Measurements from ENCODE around the gene FOXK2.

FOXK2 gene

DNA sequence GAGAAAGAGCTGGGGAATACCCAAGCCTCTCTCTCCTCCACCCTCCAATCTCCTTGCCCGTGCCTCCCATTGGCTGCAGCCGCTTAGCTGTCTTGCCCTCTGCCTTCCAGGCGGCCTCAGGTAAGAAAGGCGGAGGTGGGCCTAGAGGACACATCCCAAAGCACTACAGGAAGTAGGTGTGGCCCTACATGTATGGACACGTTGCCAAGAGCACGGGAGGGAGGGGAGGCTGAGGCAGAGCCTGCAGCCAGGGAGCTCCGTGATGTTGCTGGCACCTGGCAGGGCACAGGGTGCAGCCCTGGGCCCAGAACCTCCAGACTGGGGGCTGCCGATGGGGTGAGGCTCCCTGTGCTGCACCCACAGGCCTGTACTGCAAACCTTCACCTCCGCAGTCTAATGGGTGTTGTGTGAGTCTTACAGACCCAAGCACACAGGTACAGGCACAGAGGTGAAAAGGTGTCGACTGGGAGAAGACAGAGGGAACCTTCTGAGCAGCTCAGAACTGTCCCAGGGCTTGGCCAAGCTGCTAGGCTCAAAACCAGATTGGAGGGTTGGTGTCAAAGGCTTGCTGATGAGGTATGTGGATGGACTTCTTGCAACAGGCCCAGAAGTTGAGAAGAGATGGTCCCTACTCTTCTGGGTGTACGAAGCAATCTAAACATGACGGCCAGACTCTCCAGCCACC lies 23.5 kb upstream of the FOXK2 start:
- Histone ChIP-seq H3K4me1 (ENCODE audit: control insufficient read depth in 2 of 2, insufficient read depth in 1 of 2, low read depth in 1 of 2, low read length in 2 of 2) (peaks cover 0 to 10% of the 10 kb centered on the region in 2 donors), H3K4me3 (ENCODE audit: low read length in 2 of 2) (peak overlapping the region in 1 of 2 donors; percentile 56)
- WGBS, 2 donors (ENCODE audit: extremely low coverage in 2 of 2, insufficient read length in 2 of 2, insufficient replicate concordance in 1 of 2): no CpG with 5 or more reads among the region's 12 CpGs

DNA sequence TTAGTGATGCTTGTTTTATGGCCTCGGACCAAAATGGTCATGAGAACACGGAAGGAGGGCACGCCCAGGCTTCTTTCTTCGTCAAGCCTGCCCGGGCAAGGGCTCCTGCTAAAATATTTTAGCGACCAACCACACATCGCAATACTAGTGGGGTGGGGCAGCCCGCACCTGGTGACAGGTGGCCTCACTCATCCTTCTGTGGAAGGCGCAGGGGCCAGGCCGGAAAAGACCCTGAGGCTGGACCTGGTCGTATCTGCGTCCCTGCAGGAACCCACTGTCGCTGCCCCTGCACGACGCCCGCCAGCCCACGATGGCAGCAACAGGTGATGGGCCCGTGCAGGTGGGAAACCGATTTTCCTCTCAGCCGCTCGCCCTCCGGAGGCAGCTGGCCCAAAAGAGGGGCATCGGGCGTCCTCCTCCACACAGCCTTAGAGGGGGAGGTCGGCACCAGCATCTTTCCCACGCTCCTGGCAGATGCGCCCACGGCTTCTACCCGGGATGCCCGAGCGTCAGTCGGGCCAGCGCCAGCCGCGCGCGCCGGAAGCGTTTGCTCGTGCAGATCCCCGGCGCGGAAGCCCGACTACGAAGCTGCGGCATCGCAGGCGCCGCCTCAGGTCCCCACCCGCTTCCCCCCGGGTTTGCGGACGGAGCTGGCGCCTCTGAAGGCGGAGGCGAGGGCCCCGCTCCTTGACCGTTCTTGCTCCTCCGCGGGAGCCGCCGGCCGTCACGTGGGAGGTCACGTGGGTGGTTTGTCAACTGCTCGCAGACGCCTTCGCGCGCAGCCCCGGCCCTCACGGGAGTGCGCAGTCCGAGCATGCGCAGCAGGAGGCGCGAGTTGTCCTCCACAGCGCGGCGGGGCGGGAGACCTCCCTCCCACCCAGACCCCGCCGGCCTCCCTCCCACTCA lies 22.8 kb upstream of the FOXK2 start:
- peak overlapping the region; percentile 94 for H2AFZ ChIP-seq (ENCODE audit: low read length)
- H3K4me3 ChIP-seq (ENCODE audit: low read length in 2 of 2): peak overlapping the region; percentile 56 to 84
- H3K9me3 ChIP-seq (replicated peaks in 1 of 2; ENCODE audit: control insufficient read depth in 2 of 2, insufficient read depth in 1 of 2, low read depth in 1 of 2, low read length in 2 of 2): no peaks in the 10 kb centered on the region
- peaks cover 0 to 10% of the 10 kb centered on the region in 2 donors for H3K4me1 ChIP-seq (ENCODE audit: control insufficient read depth in 2 of 2, insufficient read depth in 1 of 2, low read depth in 1 of 2, low read length in 2 of 2)
- H3K23ac ChIP-seq (ENCODE audit: low read depth, low read length, poor library complexity): peak overlapping the region; percentile 76
- H2BK12ac ChIP-seq (ENCODE audit: low read length): no peak overlapping the region
- H3K14ac ChIP-seq (ENCODE audit: low read length): no peak overlapping the region
- peak overlapping the region; percentile 1 for H2AK5ac ChIP-seq (ENCODE audit: low read depth, low read length)
- no peak overlapping the region for H3K4ac ChIP-seq (ENCODE audit: low read length)
- peaks cover 0 to 8% (median 0%) of the 10 kb centered on the region in 3 experiments for H3K27me3 ChIP-seq (ENCODE audit: control insufficient read depth in 3 of 3, insufficient read depth in 3 of 3, low read depth in 1 of 3, low read length in 3 of 3)
- WGBS, 2 donors (ENCODE audit: extremely low coverage in 2 of 2, insufficient read length in 2 of 2, insufficient replicate concordance in 1 of 2): no CpG with 5 or more reads among the region's 83 CpGs
- no peak overlapping the region for H2BK120ac ChIP-seq (ENCODE audit: low read depth, low read length)
- H4K91ac ChIP-seq (ENCODE audit: low read depth, low read length, poor library complexity): no peak overlapping the region
- H3K18ac ChIP-seq (ENCODE audit: low read length): peak overlapping the region; percentile 6
- no peak overlapping the region for H2BK15ac ChIP-seq (ENCODE audit: low read length)
- H3K36me3 ChIP-seq (replicated peaks in 1 of 2; ENCODE audit: control insufficient read depth in 2 of 2, insufficient read depth in 2 of 2, low read length in 2 of 2): no peaks in the 10 kb centered on the region
- peak overlapping the region; percentile 39 for H2BK5ac ChIP-seq (ENCODE audit: low read length)
- no peak overlapping the region for H3K27ac ChIP-seq (replicated peaks; ENCODE audit: low read length)
- H3K79me1 ChIP-seq (ENCODE audit: low read depth, low read length): no peaks in the 10 kb centered on the region
- H3K4me2 ChIP-seq (ENCODE audit: insufficient read depth, low read length, poor library complexity, severe bottlenecking): peak overlapping the region; percentile 96
- no peak overlapping the region for H4K8ac ChIP-seq (ENCODE audit: low read depth, low read length)
- H3K9ac ChIP-seq (ENCODE audit: low read depth, low read length, poor library complexity): peak overlapping the region; percentile 96
- DNase-seq (ENCODE audit: low spot score): peak; percentile 87

More for the DNA sequence above, 23.5 kb upstream of the FOXK2 start:
- no peak for DNase-seq (ENCODE audit: low spot score)
- H4K8ac ChIP-seq (ENCODE audit: low read depth, low read length): peak overlapping the region; percentile 26
- peak overlapping the region; percentile 21 for H2AFZ ChIP-seq (ENCODE audit: low read length)
- peaks cover 0 to 8% (median 0%) of the 10 kb centered on the region in 3 experiments for H3K27me3 ChIP-seq (ENCODE audit: control insufficient read depth in 3 of 3, insufficient read depth in 3 of 3, low read depth in 1 of 3, low read length in 3 of 3)
- no peak overlapping the region for H3K27ac ChIP-seq (replicated peaks; ENCODE audit: low read length)
- H2BK5ac ChIP-seq (ENCODE audit: low read length): peak overlapping the region; percentile 39
- H3K18ac ChIP-seq (ENCODE audit: low read length): peak overlapping the region; percentile 13
- H4K91ac ChIP-seq (ENCODE audit: low read depth, low read length, poor library complexity): peak overlapping the region; percentile 25
- H3K4ac ChIP-seq (ENCODE audit: low read length): no peak overlapping the region
- peak overlapping the region; percentile 77 for H2BK15ac ChIP-seq (ENCODE audit: low read length)
- H3K4me2 ChIP-seq (ENCODE audit: insufficient read depth, low read length, poor library complexity, severe bottlenecking): peak overlapping the region; percentile 96
- H3K79me1 ChIP-seq (ENCODE audit: low read depth, low read length): no peaks in the 10 kb centered on the region
- no peak overlapping the region for H2BK120ac ChIP-seq (ENCODE audit: low read depth, low read length)
- H3K23ac ChIP-seq (ENCODE audit: low read depth, low read length, poor library complexity): peak overlapping the region; percentile 40
- peak overlapping the region; percentile 93 for H2AK5ac ChIP-seq (ENCODE audit: low read depth, low read length)
- no peak overlapping the region for H3K9ac ChIP-seq (ENCODE audit: low read depth, low read length, poor library complexity)
- H3K14ac ChIP-seq (ENCODE audit: low read length): no peak overlapping the region
- no peaks in the 10 kb centered on the region for H3K9me3 ChIP-seq (replicated peaks in 1 of 2; ENCODE audit: control insufficient read depth in 2 of 2, insufficient read depth in 1 of 2, low read depth in 1 of 2, low read length in 2 of 2)
- H2BK12ac ChIP-seq (ENCODE audit: low read length): no peak overlapping the region
- H3K36me3 ChIP-seq (replicated peaks in 1 of 2; ENCODE audit: control insufficient read depth in 2 of 2, insufficient read depth in 2 of 2, low read length in 2 of 2): no peaks in the 10 kb centered on the region

DNA sequence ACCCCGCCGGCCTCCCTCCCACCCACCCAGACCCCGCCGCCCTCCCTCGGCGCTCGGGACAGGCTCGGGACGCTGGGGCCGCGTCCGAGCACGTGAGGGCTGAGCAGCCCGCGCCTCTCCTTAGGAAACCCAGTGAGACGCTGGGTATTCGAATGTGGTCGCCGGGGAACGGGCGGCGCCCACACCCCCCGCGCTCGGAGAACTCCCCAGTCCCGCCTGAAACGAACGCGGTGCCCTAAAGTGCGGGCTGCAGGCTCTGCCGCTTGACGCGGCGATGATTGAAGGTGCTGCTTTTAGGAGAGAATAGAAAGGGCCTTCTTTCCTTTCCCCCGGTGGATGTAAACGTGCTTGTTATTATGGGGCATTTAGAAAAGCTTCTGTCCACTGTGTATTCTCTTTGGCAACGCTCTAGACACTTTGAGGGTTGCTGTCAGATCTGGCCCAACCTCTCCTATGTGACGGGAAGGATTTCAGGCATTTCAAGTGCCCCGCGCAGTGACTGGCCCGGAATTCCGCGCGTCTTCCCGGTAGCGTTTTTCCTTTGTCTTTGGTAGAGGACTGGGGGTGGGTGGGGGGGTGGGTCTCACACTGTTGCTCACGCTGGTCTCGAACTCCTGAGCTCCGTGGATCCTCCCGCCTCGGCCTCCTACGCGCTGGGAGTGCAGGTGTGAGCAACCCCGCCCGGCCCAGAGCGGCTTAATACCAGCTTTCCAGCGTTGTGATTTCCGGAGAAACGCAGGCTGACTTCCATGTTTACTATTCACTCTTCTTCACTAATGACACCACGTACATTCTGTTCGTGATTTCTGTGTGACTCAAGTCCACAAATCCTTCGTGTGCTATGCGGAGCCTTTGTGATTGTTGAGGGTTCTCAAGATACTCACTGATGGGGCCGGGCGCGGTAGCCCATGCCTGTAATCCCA lies 21.8 kb upstream of the FOXK2 start:
- Histone ChIP-seq H2BK12ac (ENCODE audit: low read length) (no peak overlapping the region), H2BK120ac (ENCODE audit: low read depth, low read length) (peak overlapping the region; percentile 63), H3K14ac (ENCODE audit: low read length) (no peak overlapping the region), H3K27me3 (ENCODE audit: control insufficient read depth in 3 of 3, insufficient read depth in 3 of 3, low read depth in 1 of 3, low read length in 3 of 3) (peaks cover 0 to 8% (median 0%) of the 10 kb centered on the region in 3 experiments), H2AFZ (ENCODE audit: low read length) (peak overlapping the region; percentile 87), H2BK15ac (ENCODE audit: low read length) (no peak overlapping the region), H4K91ac (ENCODE audit: low read depth, low read length, poor library complexity) (no peak overlapping the region), H3K36me3 (replicated peaks in 1 of 2; ENCODE audit: control insufficient read depth in 2 of 2, insufficient read depth in 2 of 2, low read length in 2 of 2) (no peaks in the 10 kb centered on the region), H3K18ac (ENCODE audit: low read length) (peak overlapping the region; percentile 87), H3K4ac (ENCODE audit: low read length) (no peak overlapping the region), H3K4me3 (ENCODE audit: low read length in 2 of 2) (peak overlapping the region; percentile 56 to 79), H3K9me3 (replicated peaks in 1 of 2; ENCODE audit: control insufficient read depth in 2 of 2, insufficient read depth in 1 of 2, low read depth in 1 of 2, low read length in 2 of 2) (no peaks in the 10 kb centered on the region), H3K4me1 (ENCODE audit: control insufficient read depth in 2 of 2, insufficient read depth in 1 of 2, low read depth in 1 of 2, low read length in 2 of 2) (peaks cover 0 to 10% of the 10 kb centered on the region in 2 donors), H3K4me2 (ENCODE audit: insufficient read depth, low read length, poor library complexity, severe bottlenecking) (peak overlapping the region; percentile 87), H2BK5ac (ENCODE audit: low read length) (no peak overlapping the region), H3K23ac (ENCODE audit: low read depth, low read length, poor library complexity) (no peak overlapping the region), H3K9ac (ENCODE audit: low read depth, low read length, poor library complexity) (peak overlapping the region; percentile 32), H2AK5ac (ENCODE audit: low read depth, low read length) (no peak overlapping the region), H3K79me1 (ENCODE audit: low read depth, low read length) (no peaks in the 10 kb centered on the region), H4K8ac (ENCODE audit: low read depth, low read length) (no peak overlapping the region), H3K27ac (replicated peaks; ENCODE audit: low read length) (no peak overlapping the region)
- no CpG with 5 or more reads among the region's 66 CpGs for WGBS, 2 donors (ENCODE audit: extremely low coverage in 2 of 2, insufficient read length in 2 of 2, insufficient replicate concordance in 1 of 2)
- peak; percentile 40 for DNase-seq (ENCODE audit: low spot score)

All from neuronal stem cell (in vitro differentiated cells).